GM20000 (cell line): ENCODE data around the gene EPHB2.

Experiments used
- DNase-seq: peaks from one replicate; pipeline ENCODE4 v3.0.0; 2012; ENCODE audit warnings: low spot score
- CTCF ChIP-seq: IDR thresholded peaks from 2 replicates; pipeline ENCODE4 v1.5.1; 2012; ENCODE audit warnings: mild to moderate bottlenecking, control low read depth; ENCODE audit errors: extremely low read depth, missing control alignments

The EPHB2 gene

GRCh38 chr1:22767852-22768251, 57.2 kb downstream of the EPHB2 start:
- DNase-seq, result no peak
- no peak for TF ChIP-seq CTCF

GRCh38 chr1:22769932-22770331, 59.3 kb downstream of the EPHB2 start:
- TF ChIP-seq CTCF, result no peak

GRCh38 chr1:22772014-22772413, 61.4 kb downstream of the EPHB2 start:
- TF ChIP-seq CTCF, result no peak
- no peak for DNase-seq

More at GRCh38 chr1:22769932-22770331, 59.3 kb downstream of the EPHB2 start:
- no peak for DNase-seq

- no peak for DNase-seq
- no peak for TF ChIP-seq CTCF
Observed at GRCh38 chr1:22773981-22774832, 63.6 kb downstream of the EPHB2 start.

GRCh38 chr1:22774833-22775182, 64.2 kb downstream of the EPHB2 start:
- DNase-seq, result no peak
- TF ChIP-seq CTCF, result no peak

GRCh38 chr1:22775478-22775877, 64.8 kb downstream of the EPHB2 start:
- no peak for DNase-seq
- no peak for TF ChIP-seq CTCF

GRCh38 chr1:22776035-22776613, 65.5 kb downstream of the EPHB2 start:
- DNase-seq, result no peak

More at GRCh38 chr1:22776035-22776613, 65.5 kb downstream of the EPHB2 start:
- TF ChIP-seq CTCF, result no peak
